ENCODE data around the gene ARHGAP1.

- no peak for TF ChIP-seq TAF1 (IDR thresholded peaks at IDR 0.05; ENCODE audit: borderline replicate concordance, insufficient read depth, low read length)
- no peak for TF ChIP-seq POLR2AphosphoS5 (IDR thresholded peaks at IDR 0.05; ENCODE audit: low read depth, low read length)
- TF ChIP-seq REST (IDR thresholded peaks at IDR 0.05; ENCODE audit: insufficient read depth in 1 of 2, low read depth in 2 of 2, low read length in 2 of 2) = no peak
- TF ChIP-seq SIN3A (IDR thresholded peaks at IDR 0.05; ENCODE audit: borderline replicate concordance, insufficient read depth, low read length) = no peak
- TF ChIP-seq FOXP2 (optimal IDR thresholded peaks at IDR 0.05; ENCODE audit: borderline replicate concordance, extremely low read depth, extremely low read length, insufficient read depth) = no peak
These were observed 46.7 kb upstream of the ARHGAP1 start for GRCh38 chr11:46747150-46747549.
